ENCODE results near the gene CATSPERZ. TPM values are rescaled to one million over a fixed set of nuclear protein-coding genes. Genes with fewer than 3 reads are reported as not detected.
A peak's percentile ranks its signal among the peaks of the same experiment; 100 is the strongest.

CATSPERZ gene
- total and polyA plus RNA-seq, 2 of the 13 experiments (the other 11 are each of a cell fraction or from before 2014, with no cell fraction given) = 0.22 to 0.48 TPM

DNA sequence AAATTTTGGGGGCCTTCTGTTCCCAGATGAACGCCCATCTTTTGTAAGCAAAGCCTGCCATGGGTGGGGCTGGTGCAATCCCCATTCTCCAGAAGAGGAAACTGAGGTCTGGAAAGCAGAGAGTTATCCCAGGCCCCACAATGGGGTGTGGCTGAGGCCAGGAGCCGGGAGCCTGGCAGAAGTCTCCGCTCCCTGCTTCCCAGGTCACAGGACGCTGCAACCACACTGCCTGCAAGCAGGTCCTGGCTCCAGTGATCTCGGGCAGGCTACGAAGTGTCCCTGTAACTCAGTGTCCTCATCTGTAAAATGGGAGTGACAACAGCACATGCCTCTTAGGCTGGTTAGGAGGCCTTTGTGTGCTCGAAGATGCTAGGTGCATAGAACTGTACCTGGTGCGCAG is 47.1 kb upstream of the CATSPERZ start:
- intact Hi-C loops (cut with micrococcal nuclease; ENCODE audit: unreplicated experiment) = no loop called here
- Histone ChIP-seq H3K9ac (ENCODE audit: insufficient read depth, low read depth, low read length) (no peak overlapping the region), H3K4me3 (replicated peaks in 1 of 3; ENCODE audit: insufficient read depth in 1 of 3, low read depth in 2 of 3, low read length in 3 of 3) (no peak overlapping the region)

DNA sequence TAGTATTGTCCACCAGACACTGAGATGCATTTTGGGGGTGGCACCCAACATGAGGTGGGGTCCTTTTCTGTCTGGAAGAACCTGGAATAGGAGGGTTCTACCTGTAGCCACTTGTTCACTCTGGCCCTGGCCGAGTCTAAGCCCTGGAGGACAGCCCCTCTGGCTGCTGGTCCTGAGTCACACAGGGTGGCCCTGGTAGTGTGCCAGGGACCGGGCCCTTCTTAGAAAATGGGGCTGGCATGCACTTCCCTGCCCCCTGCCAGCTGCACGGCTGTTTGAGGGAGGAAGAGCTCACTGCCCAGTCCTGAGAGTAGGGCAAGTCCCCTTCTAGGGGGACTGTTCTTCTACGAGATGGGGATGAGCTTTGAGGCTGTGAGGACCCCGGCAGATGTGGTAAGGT is 46.7 kb upstream of the CATSPERZ start:
- no peak overlapping the region for H2AFZ ChIP-seq (ENCODE audit: low read length)
- peaks cover 7% of the 10 kb centered on the region for H3K79me2 ChIP-seq (ENCODE audit: insufficient read depth, low read length)
- no peaks in the 10 kb centered on the region; a peak in 1 of 5 replicates for H3K27me3 ChIP-seq (ENCODE audit: control insufficient read depth in 1 of 2, insufficient read depth in 2 of 2, low read length in 2 of 2)
- ChIA-PET CTCF (ENCODE audit: low intra/inter-chr PET ratio, low total read pairs) (no interaction called here), POLR2A (no interaction called here)
- ATAC-seq (no peak), DNase-seq (ENCODE audit: low spot score) (no peak), FAIRE-seq (no peak)
- intact Hi-C loops (cut with micrococcal nuclease; ENCODE audit: unreplicated experiment) (no loop called here), in situ Hi-C loops (cut with HindIII; ENCODE audit: extremely low pct_ligation_motif_present, low pct_unique_long_range_greater_than_20kb) (no loop called here)
- no peak overlapping the region for H3K4me2 ChIP-seq (ENCODE audit: low read depth, low read length)
- TF ChIP-seq, protein P1, sequence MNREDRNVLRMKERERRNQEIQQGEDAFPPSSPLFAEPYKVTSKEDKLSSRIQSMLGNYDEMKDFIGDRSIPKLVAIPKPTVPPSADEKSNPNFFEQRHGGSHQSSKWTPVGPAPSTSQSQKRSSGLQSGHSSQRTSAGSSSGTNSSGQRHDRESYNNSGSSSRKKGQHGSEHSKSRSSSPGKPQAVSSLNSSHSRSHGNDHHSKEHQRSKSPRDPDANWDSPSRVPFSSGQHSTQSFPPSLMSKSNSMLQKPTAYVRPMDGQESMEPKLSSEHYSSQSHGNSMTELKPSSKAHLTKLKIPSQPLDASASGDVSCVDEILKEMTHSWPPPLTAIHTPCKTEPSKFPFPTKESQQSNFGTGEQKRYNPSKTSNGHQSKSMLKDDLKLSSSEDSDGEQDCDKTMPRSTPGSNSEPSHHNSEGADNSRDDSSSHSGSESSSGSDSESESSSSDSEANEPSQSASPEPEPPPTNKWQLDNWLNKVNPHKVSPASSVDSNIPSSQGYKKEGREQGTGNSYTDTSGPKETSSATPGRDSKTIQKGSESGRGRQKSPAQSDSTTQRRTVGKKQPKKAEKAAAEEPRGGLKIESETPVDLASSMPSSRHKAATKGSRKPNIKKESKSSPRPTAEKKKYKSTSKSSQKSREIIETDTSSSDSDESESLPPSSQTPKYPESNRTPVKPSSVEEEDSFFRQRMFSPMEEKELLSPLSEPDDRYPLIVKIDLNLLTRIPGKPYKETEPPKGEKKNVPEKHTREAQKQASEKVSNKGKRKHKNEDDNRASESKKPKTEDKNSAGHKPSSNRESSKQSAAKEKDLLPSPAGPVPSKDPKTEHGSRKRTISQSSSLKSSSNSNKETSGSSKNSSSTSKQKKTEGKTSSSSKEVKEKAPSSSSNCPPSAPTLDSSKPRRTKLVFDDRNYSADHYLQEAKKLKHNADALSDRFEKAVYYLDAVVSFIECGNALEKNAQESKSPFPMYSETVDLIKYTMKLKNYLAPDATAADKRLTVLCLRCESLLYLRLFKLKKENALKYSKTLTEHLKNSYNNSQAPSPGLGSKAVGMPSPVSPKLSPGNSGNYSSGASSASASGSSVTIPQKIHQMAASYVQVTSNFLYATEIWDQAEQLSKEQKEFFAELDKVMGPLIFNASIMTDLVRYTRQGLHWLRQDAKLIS (CRISPR knock-in tag; IDR thresholded peaks at IDR 0.05) = no peak
- TF ChIP-seq PCBP2 (optimal IDR thresholded peaks at IDR 0.05; ENCODE audit: low read depth, low read length, poor library complexity, severe bottlenecking) (no peak), ZNF335 (CRISPR knock-in tag; IDR thresholded peaks at IDR 0.05) (no peak), HOXA9 (CRISPR knock-in tag; IDR thresholded peaks at IDR 0.05; ENCODE audit: borderline replicate concordance) (no peak), STAT5B (CRISPR knock-in tag; IDR thresholded peaks at IDR 0.05) (no peak), PITX1 (CRISPR knock-in tag; IDR thresholded peaks at IDR 0.05) (no peak), GATAD1 (CRISPR knock-in tag; IDR thresholded peaks at IDR 0.05) (no peak), ZNF557 (CRISPR knock-in tag; IDR thresholded peaks at IDR 0.05) (no peak), SMC3 (IDR thresholded peaks at IDR 0.05; ENCODE audit: low read length) (no peak), RBM39 (IDR thresholded peaks at IDR 0.05; ENCODE audit: low read depth, low read length, poor library complexity, severe bottlenecking) (no peak), ZBTB42 (CRISPR knock-in tag; IDR thresholded peaks at IDR 0.05) (no peak), CCAR2 (optimal IDR thresholded peaks at IDR 0.05; ENCODE audit: low read depth, low read length) (no peak), ESRRA (CRISPR knock-in tag; IDR thresholded peaks at IDR 0.05; ENCODE audit: low read depth) (no peak)
- TF ChIP-seq, protein P2, sequence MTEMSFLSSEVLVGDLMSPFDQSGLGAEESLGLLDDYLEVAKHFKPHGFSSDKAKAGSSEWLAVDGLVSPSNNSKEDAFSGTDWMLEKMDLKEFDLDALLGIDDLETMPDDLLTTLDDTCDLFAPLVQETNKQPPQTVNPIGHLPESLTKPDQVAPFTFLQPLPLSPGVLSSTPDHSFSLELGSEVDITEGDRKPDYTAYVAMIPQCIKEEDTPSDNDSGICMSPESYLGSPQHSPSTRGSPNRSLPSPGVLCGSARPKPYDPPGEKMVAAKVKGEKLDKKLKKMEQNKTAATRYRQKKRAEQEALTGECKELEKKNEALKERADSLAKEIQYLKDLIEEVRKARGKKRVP (CRISPR knock-in tag; IDR thresholded peaks at IDR 0.05) = no peak
- no peak overlapping the region for H3K27ac ChIP-seq (ENCODE audit: extremely low read length, insufficient read depth, low read length)
- peaks cover 7 to 10% of the 10 kb centered on the region in 2 experiments; a peak in 3 of 5 replicates for H3K36me3 ChIP-seq (replicated peaks in 1 of 2; ENCODE audit: control insufficient read depth in 1 of 2, insufficient read depth in 2 of 2, low read length in 2 of 2)
- H4K20me1 ChIP-seq (ENCODE audit: insufficient read depth, low read length) = no peaks in the 10 kb centered on the region
- WGBS (ENCODE audit: low lambda C conversion rate) = 94% methylated on average over 5 of the region's 5 CpGs
- no peak overlapping the region for H3K9ac ChIP-seq (ENCODE audit: insufficient read depth, low read depth, low read length)
- H3K4me3 ChIP-seq (replicated peaks in 1 of 3; ENCODE audit: insufficient read depth in 1 of 3, low read depth in 2 of 3, low read length in 3 of 3) = no peak overlapping the region
- peaks cover 41% of the 10 kb centered on the region for H3K4me1 ChIP-seq (ENCODE audit: insufficient read depth, low read length)
- no TSS peak for BruUV-seq (replicated peaks)
- H3K9me3 ChIP-seq (ENCODE audit: low read length) = no peaks in the 10 kb centered on the region

More for the DNA sequence above, 47.1 kb upstream of the CATSPERZ start:
- no peaks in the 10 kb centered on the region for H3K9me3 ChIP-seq (ENCODE audit: low read length)
- WGBS (ENCODE audit: low lambda C conversion rate) = 90% methylated on average over 3 of the region's 8 CpGs
- no peaks in the 10 kb centered on the region for H4K20me1 ChIP-seq (ENCODE audit: insufficient read depth, low read length)
- no peak overlapping the region for H3K27ac ChIP-seq (ENCODE audit: extremely low read length, insufficient read depth, low read length)
- no peak overlapping the region for H2AFZ ChIP-seq (ENCODE audit: low read length)
- DNase-seq (ENCODE audit: low spot score) (no peak), ATAC-seq (no peak), FAIRE-seq (no peak)
- BruUV-seq (replicated peaks) = no TSS peak
- in situ Hi-C loops (cut with HindIII; ENCODE audit: extremely low pct_ligation_motif_present, low pct_unique_long_range_greater_than_20kb) = no loop called here
- no peaks in the 10 kb centered on the region; a peak in 1 of 5 replicates for H3K27me3 ChIP-seq (ENCODE audit: control insufficient read depth in 1 of 2, insufficient read depth in 2 of 2, low read length in 2 of 2)
- ChIA-PET POLR2A (interaction anchor here (1.3 to 2.1 kb wide), 2 partner anchors 12 to 52 kb away, joined by 6 to 7 read pairs; partner anchors contain the start of gene ESRRA), CTCF (ENCODE audit: low intra/inter-chr PET ratio, low total read pairs) (no interaction called here)
- peaks cover 46% of the 10 kb centered on the region for H3K4me1 ChIP-seq (ENCODE audit: insufficient read depth, low read length)
- TF ChIP-seq ZSCAN20 (CRISPR knock-in tag; IDR thresholded peaks at IDR 0.05; ENCODE audit: borderline replicate concordance) = no peak
- peak; percentile 74 for TF ChIP-seq ZNF629 (CRISPR knock-in tag; conservative IDR thresholded peaks at IDR 0.05)
- H3K36me3 ChIP-seq (replicated peaks in 1 of 2; ENCODE audit: control insufficient read depth in 1 of 2, insufficient read depth in 2 of 2, low read length in 2 of 2) = peaks cover 5 to 10% of the 10 kb centered on the region in 2 experiments; a peak in 1 of 5 replicates
- no peak overlapping the region for H3K4me2 ChIP-seq (ENCODE audit: low read depth, low read length)
- H3K79me2 ChIP-seq (ENCODE audit: insufficient read depth, low read length) = peaks cover 7% of the 10 kb centered on the region

All from HepG2 (cell line).